Suprapubic skin (tissue), 4 donors: ENCODE data around the gene ELANE. TPM values are rescaled to one million over a fixed set of nuclear protein-coding genes. Genes with fewer than 3 reads are reported as not detected.
A peak's percentile ranks its signal among the peaks of the same experiment; 100 is the strongest.
"Not testable (repeated sequence)": the region's sequence is repeated elsewhere in the genome, so short reads cannot be mapped to it uniquely, and the experiment has no call there.

Experiments used
- DNase-seq, 2 donors: peaks; one replicate each; pipeline ENCODE4 v3.0.0-alpha.2; 2019; ENCODE audit warnings: low spot score in 2 of 2
- H3K27ac ChIP-seq: fragments of 200-600 bp; sonication (generic); one replicate; pipeline ENCODE4 v1.5.1; 2019
- H3K27me3 ChIP-seq: fragments of 200-600 bp; sonication (generic); one replicate; pipeline ENCODE4 v1.5.1; 2019
- H3K36me3 ChIP-seq: fragments of 200-600 bp; sonication (generic); one replicate; pipeline ENCODE4 v1.5.1; 2019
- H3K4me1 ChIP-seq: fragments of 200-600 bp; sonication (generic); one replicate; pipeline ENCODE4 v1.5.1; 2019
- H3K4me3 ChIP-seq: fragments of 200-600 bp; sonication (generic); one replicate; pipeline ENCODE4 v1.5.1; 2019; ENCODE audit warnings: mild to moderate bottlenecking
- H3K9me3 ChIP-seq: fragments of 200-600 bp; sonication (generic); one replicate; pipeline ENCODE4 v1.5.1; 2019
- EP300 ChIP-seq: sonication (generic); formaldehyde crosslinking; IDR thresholded peaks from one replicate; pipeline ENCODE4 v1.6.1; 2017; ENCODE audit warnings: antibody characterized with exemption
- POLR2A ChIP-seq, 2 donors: fragments of 450-650 bp; IDR thresholded peaks; one replicate each; pipeline ENCODE4 v1.6.1; 2017; ENCODE audit warnings: antibody characterized with exemption in 2 of 2, mild to moderate bottlenecking in 2 of 2, moderate library complexity in 2 of 2
- POLR2AphosphoS5 ChIP-seq, 3 donors: sonication (generic); formaldehyde crosslinking; IDR thresholded peaks; one replicate each; pipeline ENCODE4 v1.6.1; 2017; ENCODE audit warnings: antibody characterized with exemption in 3 of 3
- WGBS: methylation state at CpG from one replicate; pipeline ENCODE4 v1.1.5; 2018; 5-methylcytosine and 5-hydroxymethylcytosine counted together
- total RNA-seq, 4 donors: library from RNA; depleted of rRNA; stranded (reverse); fragments of >200 nt; gene quantifications; one replicate each; pipeline ENCODE4 v1.1.0, GENCODE V29; 2016
- TF ChIP-seq, protein P1 (sequence below), 2 donors: fragments of 200-600 bp in 1 of 2; fragments of 450-650 bp in 1 of 2; sonication (generic) in 1 of 2; IDR thresholded peaks; one replicate each; pipeline ENCODE4 v1.5.1; 2016 to 2019; ENCODE audit warnings: antibody characterized with exemption in 2 of 2, mild to moderate bottlenecking in 1 of 2, moderate library complexity in 1 of 2

ELANE gene
- total RNA-seq, 4 donors from 2014 or later = 0.79 TPM; not detected in 3

DNA sequence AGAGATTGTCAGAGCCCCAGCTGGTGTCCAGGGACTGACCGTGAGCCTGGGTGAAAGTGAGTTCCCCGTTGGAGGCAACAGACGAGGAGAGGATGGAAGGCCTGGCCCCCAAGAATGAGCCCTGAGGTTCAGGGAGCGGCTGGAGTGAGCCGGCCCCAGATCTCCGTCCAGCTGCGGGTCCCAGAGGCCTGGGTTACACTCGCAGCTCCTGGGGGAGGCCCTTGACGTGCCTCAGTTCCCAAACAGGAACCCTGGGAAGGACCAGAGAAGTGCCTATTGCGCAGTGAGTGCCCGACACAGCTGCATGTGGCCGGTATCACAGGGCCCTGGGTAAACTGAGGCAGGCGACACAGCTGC is 1.1 kb upstream of the ELANE start:
- no peak for DNase-seq
- peaks cover 31% of the 10 kb centered on the region for H3K4me1 ChIP-seq
- H3K27ac ChIP-seq = peak overlapping the region; percentile 63
- no CpG with 5 or more reads among the region's 13 CpGs for WGBS
- TF ChIP-seq POLR2AphosphoS5 (IDR thresholded peaks at IDR 0.05) (no peak), EP300 (no peak), POLR2A (IDR thresholded peaks at IDR 0.05) (no peak)
- TF ChIP-seq, protein P1, sequence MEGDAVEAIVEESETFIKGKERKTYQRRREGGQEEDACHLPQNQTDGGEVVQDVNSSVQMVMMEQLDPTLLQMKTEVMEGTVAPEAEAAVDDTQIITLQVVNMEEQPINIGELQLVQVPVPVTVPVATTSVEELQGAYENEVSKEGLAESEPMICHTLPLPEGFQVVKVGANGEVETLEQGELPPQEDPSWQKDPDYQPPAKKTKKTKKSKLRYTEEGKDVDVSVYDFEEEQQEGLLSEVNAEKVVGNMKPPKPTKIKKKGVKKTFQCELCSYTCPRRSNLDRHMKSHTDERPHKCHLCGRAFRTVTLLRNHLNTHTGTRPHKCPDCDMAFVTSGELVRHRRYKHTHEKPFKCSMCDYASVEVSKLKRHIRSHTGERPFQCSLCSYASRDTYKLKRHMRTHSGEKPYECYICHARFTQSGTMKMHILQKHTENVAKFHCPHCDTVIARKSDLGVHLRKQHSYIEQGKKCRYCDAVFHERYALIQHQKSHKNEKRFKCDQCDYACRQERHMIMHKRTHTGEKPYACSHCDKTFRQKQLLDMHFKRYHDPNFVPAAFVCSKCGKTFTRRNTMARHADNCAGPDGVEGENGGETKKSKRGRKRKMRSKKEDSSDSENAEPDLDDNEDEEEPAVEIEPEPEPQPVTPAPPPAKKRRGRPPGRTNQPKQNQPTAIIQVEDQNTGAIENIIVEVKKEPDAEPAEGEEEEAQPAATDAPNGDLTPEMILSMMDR (IDR thresholded peaks at IDR 0.05) = no peak
- H3K27me3 ChIP-seq = peaks cover 37% of the 10 kb centered on the region
- H3K4me3 ChIP-seq = no peak overlapping the region
- no peaks in the 10 kb centered on the region for H3K9me3 ChIP-seq
- no peaks in the 10 kb centered on the region for H3K36me3 ChIP-seq

GRCh38 chr19:853014-853585 is 997 bp downstream of the ELANE start:
- Histone ChIP-seq H3K36me3 (no peaks in the 10 kb centered on the region), H3K27me3 (peaks cover 21% of the 10 kb centered on the region), H3K4me3 (no peak overlapping the region), H3K4me1 (peaks cover 24% of the 10 kb centered on the region), H3K27ac (no peak overlapping the region), H3K9me3 (no peaks in the 10 kb centered on the region)
- no peak for TF ChIP-seq EP300
- no peak for TF ChIP-seq POLR2AphosphoS5 (IDR thresholded peaks at IDR 0.05)
- WGBS = 9% methylated on average over 21 of the region's 67 CpGs
- no peak for DNase-seq

GRCh38 chr19:853614-854220 is 1.6 kb downstream of the ELANE start:
- Histone ChIP-seq H3K27me3 (peaks cover 15% of the 10 kb centered on the region), H3K4me1 (peaks cover 21% of the 10 kb centered on the region)
- WGBS = 91% methylated on average over 8 of the region's 17 CpGs

GRCh38 chr19:854549-854948 is 2.4 kb downstream of the ELANE start:
- Histone ChIP-seq H3K9me3 (no peaks in the 10 kb centered on the region), H3K4me3 (no peak overlapping the region), H3K36me3 (no peaks in the 10 kb centered on the region), H3K27me3 (peaks cover 15% of the 10 kb centered on the region), H3K4me1 (peaks cover 30% of the 10 kb centered on the region), H3K27ac (no peak overlapping the region)
- TF ChIP-seq POLR2A (IDR thresholded peaks at IDR 0.05) (no peak), EP300 (no peak), POLR2AphosphoS5 (IDR thresholded peaks at IDR 0.05) (no peak)
- TF ChIP-seq, protein P1 (IDR thresholded peaks at IDR 0.05) = no peak
- WGBS = 77% methylated on average over 6 of the region's 6 CpGs
- no peak for DNase-seq

More at GRCh38 chr19:853614-854220, 1.6 kb downstream of the ELANE start:
- H3K27ac ChIP-seq, H3K4me3 ChIP-seq, DNase-seq, H3K9me3 ChIP-seq, H3K36me3 ChIP-seq: not testable (repeated sequence)

DNA sequence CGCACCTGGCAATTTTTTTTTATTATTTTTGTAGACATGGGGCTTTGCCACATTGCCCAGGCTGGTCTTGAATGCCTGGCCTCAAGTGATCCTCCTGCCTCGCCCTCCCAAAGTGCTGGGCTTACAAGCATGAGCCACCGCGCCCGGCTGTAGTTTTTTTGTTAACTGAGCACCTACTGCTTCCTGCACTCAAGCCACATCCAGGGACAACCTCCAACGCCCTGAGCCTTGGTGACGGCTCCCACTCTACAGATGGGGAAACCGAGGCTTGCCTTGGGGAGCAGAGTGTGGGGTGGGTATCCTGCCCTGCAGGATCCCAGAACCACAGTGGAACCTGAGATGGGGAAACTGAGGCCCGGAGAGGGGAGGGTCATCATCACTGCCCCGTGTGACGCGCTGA is 3.0 kb downstream of the ELANE start:
- H3K27me3 ChIP-seq = peaks cover 15% of the 10 kb centered on the region
- no peak overlapping the region for H3K4me3 ChIP-seq
- peaks cover 35% of the 10 kb centered on the region for H3K4me1 ChIP-seq
- 92% methylated on average over 1 of the region's 12 CpGs for WGBS
- no peaks in the 10 kb centered on the region for H3K9me3 ChIP-seq
- TF ChIP-seq POLR2A (IDR thresholded peaks at IDR 0.05) (no peak), POLR2AphosphoS5 (IDR thresholded peaks at IDR 0.05) (no peak), EP300 (no peak)
- TF ChIP-seq, protein P1 (IDR thresholded peaks at IDR 0.05) = no peak
- DNase-seq = no peak
- H3K36me3 ChIP-seq = no peaks in the 10 kb centered on the region
- H3K27ac ChIP-seq = no peak overlapping the region

DNA sequence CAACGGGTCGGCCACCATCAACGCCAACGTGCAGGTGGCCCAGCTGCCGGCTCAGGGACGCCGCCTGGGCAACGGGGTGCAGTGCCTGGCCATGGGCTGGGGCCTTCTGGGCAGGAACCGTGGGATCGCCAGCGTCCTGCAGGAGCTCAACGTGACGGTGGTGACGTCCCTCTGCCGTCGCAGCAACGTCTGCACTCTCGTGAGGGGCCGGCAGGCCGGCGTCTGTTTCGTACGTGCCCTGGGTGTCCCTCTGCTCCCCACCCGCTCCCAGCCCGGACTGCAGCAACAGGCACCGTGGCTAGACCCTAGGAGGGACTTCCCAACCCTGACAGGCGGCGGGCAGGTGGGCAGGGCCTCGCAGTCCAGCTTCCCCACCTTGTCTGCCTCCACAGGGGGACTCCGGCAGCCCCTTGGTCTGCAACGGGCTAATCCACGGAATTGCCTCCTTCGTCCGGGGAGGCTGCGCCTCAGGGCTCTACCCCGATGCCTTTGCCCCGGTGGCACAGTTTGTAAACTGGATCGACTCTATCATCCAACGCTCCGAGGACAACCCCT is 3.5 kb downstream of the ELANE start:
- Histone ChIP-seq H3K4me3 (no peak overlapping the region), H3K9me3 (no peaks in the 10 kb centered on the region), H3K27ac (no peak overlapping the region), H3K4me1 (peaks cover 35% of the 10 kb centered on the region), H3K36me3 (no peaks in the 10 kb centered on the region), H3K27me3 (peaks cover 15% of the 10 kb centered on the region)
- TF ChIP-seq POLR2A (IDR thresholded peaks at IDR 0.05) (no peak), EP300 (no peak), POLR2AphosphoS5 (IDR thresholded peaks at IDR 0.05) (no peak)
- TF ChIP-seq, protein P1 (IDR thresholded peaks at IDR 0.05) = no peak
- no peak for DNase-seq
- WGBS = 70% methylated on average over 2 of the region's 40 CpGs
